K562 treated with DMSO at 1 percent for 12 hours (cell line): ENCODE data around the gene RAB6D. TPM values are rescaled to one million over a fixed set of nuclear protein-coding genes. Genes with fewer than 3 reads are reported as not detected.

ENCODE experiments used
- total RNA-seq: library from RNA; unstranded; fragments of 300-600 nt; gene quantifications from 2 replicates; pipeline ENCODE4 v1.2.3, GENCODE V29; 2022; ENCODE audit not compliant: insufficient read depth

Gene RAB6D
- not detected in 2 replicates for total RNA-seq

DNA sequence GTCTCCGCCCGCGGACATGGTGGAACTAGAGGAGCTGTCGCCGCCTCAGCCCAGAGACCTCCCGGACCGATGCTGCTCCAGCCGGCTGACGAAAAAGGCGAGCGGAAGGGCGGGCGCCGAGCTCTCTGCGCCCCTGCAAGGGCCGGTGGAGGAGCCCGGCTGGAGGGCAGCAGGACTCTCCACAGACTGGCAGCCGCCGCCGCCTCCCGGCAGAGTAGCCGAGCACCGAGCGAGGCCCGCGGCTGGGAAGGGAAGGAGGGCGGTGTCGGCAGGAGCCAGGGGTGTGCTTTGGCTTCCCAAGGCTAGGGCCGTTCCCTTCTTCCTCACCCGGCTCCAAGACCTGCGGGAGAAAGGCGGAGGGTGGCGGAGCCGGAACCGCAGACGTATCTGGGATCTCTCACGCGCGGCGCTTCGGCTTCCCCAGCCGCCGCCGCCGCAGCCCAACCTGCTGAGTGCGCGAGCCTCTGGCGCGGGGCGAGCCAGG, at the start of gene RAB6D:
RAB6D (minus strand) TSS at position 466 of the 484 bp plus-strand sequence; CDS start at position 18, 448 bp downstream.

Other genes starting within 250 kb of the RAB6D start
- 4.7 TPM in 1 of 2 replicates, not detected in the other for gene POTEE, start 154.6 kb downstream of the RAB6D start, total RNA-seq
- not detected in 2 replicates for gene TUBA3D, start 112.0 kb upstream of the RAB6D start, total RNA-seq
- gene MZT2A, start 128.2 kb upstream of the RAB6D start, total RNA-seq: 338 and 548 TPM in 2 replicates
- 8.9 and 12.0 TPM in 2 replicates for gene CCDC74A, start 163.7 kb upstream of the RAB6D start, total RNA-seq